ENCODE results near the gene ECI2. TPM values are rescaled to one million over a fixed set of nuclear protein-coding genes. Genes with fewer than 3 reads are reported as not detected.

The ECI2 gene
- total RNA-seq, 1 donor from 2014 or later: 29.2 TPM

DNA sequence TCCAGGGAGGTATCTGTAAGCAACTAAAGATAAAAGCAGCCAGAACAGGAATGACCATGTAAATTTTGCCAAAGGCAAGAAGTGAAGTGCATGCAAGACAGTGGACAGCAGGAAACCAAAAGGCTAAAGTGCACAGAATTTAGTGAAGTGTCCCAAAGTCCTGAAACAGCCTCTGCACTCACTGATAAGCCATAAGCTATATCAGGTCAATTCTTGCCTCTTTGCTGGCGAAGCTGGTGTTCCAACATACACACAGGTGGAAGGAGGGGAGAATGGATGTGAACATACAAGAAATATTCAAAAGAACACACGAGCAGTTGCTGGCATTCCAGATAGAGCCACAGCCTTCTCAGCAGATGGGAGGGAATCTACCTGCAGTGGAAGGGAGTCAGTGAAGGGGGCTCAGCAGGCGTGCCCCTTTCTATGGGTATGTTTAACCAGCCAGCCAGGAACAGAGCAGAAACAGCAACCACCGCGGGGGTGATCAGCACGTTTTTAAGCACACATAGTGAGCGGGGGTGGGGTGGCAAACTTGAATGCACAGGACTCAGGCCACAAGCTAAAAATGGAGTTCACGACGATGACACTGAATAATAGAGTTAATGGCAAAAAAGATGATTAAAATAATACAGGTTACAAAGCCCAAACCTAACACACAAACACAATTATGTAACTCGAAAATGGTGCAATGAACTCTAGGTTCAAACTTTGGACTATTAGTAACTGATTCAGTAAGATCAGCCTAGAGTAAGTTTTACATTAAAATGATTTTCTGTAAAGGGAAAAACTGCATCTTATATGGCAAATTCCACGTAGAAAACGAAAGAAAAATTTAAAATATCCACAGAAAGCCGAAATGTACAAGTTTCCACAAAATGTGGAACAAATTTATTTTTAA is 1.2 kb downstream of the ECI2 start:
- DNase-seq (ENCODE audit: low spot score): no peak
- peak overlapping the region; percentile 93 for H3K27ac Mint-ChIP-seq (ENCODE audit: unreplicated experiment)
- peak overlapping the region; percentile 86 for H3K4me3 Mint-ChIP-seq (ENCODE audit: unreplicated experiment)
- H3K36me3 Mint-ChIP-seq (ENCODE audit: low read depth): peaks cover 20% of the 10 kb centered on the region
- TF ChIP-seq, protein P1, sequence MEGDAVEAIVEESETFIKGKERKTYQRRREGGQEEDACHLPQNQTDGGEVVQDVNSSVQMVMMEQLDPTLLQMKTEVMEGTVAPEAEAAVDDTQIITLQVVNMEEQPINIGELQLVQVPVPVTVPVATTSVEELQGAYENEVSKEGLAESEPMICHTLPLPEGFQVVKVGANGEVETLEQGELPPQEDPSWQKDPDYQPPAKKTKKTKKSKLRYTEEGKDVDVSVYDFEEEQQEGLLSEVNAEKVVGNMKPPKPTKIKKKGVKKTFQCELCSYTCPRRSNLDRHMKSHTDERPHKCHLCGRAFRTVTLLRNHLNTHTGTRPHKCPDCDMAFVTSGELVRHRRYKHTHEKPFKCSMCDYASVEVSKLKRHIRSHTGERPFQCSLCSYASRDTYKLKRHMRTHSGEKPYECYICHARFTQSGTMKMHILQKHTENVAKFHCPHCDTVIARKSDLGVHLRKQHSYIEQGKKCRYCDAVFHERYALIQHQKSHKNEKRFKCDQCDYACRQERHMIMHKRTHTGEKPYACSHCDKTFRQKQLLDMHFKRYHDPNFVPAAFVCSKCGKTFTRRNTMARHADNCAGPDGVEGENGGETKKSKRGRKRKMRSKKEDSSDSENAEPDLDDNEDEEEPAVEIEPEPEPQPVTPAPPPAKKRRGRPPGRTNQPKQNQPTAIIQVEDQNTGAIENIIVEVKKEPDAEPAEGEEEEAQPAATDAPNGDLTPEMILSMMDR (IDR thresholded peaks at IDR 0.05): no peak
- H3K27me3 Mint-ChIP-seq (ENCODE audit: low read depth): no peaks in the 10 kb centered on the region
- no peaks in the 10 kb centered on the region for H3K9me3 Mint-ChIP-seq (ENCODE audit: low read depth)
- peaks cover 20% of the 10 kb centered on the region for H3K4me1 Mint-ChIP-seq (ENCODE audit: low read depth)

DNA sequence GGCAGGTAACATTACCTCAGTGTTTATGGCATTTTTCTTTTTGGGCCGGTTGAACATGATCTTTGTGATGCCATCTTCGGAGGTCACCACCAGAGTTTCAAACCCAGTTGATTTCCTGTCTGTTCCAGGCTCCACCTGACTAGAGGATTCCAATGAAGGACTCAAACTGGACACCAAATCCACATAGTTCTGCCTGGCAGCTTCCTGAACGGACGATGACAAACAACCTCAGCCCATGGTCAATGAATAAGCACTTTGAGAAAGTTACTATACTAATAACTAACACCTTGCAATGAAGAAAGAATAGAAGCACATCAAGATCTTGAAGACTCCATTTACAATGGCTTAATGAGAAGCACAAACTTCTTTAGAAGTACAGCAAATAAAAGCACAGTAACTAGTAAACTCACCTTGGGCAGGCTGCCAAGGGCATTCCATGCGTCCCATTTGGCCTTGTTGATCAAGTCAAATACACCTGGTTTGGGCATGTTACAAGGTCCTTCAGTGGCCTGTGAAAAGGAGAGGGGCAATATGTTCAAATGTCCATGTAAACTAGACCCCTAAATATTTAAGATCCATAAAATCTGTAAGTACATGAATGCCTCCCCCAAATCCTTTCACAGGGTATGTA is 4.9 kb downstream of the ECI2 start:
- TF ChIP-seq, protein P1 (IDR thresholded peaks at IDR 0.05): no peak
- Mint-ChIP-seq H3K9me3 (ENCODE audit: low read depth) (no peaks in the 10 kb centered on the region), H3K4me1 (ENCODE audit: low read depth) (peaks cover 28% of the 10 kb centered on the region), H3K27me3 (ENCODE audit: low read depth) (no peaks in the 10 kb centered on the region), H3K36me3 (ENCODE audit: low read depth) (peaks cover 34% of the 10 kb centered on the region), H3K27ac (ENCODE audit: unreplicated experiment) (no peak overlapping the region), H3K4me3 (ENCODE audit: unreplicated experiment) (no peak overlapping the region)
- no peak for DNase-seq (ENCODE audit: low spot score)

DNA sequence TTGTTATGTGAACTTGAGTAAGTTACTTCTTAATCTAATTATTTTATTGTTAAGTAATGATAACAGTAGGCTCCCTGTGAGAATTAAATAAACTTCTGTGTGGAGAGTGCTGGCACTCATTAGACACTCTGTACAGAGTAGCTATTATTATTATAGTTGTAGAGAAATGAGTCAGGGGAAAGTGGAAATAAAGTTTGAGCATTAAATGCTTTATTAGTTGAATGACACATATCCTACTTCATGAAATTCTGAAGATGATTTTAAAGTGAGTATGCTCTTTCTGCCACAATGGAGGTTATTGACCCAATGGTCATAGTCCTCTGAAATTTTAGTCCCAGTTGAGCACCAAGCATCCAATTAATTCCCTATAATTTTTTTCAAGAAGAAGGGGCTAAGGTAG is 5.9 kb downstream of the ECI2 start:
- Mint-ChIP-seq H3K36me3 (ENCODE audit: low read depth) (peaks cover 34% of the 10 kb centered on the region), H3K9me3 (ENCODE audit: low read depth) (no peaks in the 10 kb centered on the region), H3K27ac (ENCODE audit: unreplicated experiment) (no peak overlapping the region), H3K27me3 (ENCODE audit: low read depth) (no peaks in the 10 kb centered on the region), H3K4me1 (ENCODE audit: low read depth) (peaks cover 29% of the 10 kb centered on the region), H3K4me3 (ENCODE audit: unreplicated experiment) (no peak overlapping the region)
- TF ChIP-seq, protein P1 (IDR thresholded peaks at IDR 0.05): no peak
- DNase-seq (ENCODE audit: low spot score): no peak

DNA sequence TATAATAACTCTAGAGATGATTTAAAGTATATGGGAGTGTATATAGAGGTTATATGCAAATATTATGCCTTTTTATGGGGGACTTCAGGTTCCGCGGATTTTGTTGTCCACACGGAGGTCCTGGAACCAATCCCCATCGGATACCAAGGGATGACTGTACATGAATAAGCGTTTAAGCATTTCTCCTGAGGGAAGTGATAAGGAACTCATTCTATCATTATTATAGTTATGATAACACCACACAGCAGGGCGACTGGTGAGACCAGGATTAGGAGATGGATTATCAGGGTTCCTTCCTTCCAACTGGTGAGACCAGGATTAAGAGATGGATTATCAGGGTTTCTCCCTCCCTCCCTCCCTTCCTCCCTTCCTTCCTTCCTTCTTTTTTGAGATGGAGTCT is 6.6 kb downstream of the ECI2 start:
- Mint-ChIP-seq H3K27me3 (ENCODE audit: low read depth) (no peaks in the 10 kb centered on the region), H3K4me3 (ENCODE audit: unreplicated experiment) (no peak overlapping the region), H3K9me3 (ENCODE audit: low read depth) (no peaks in the 10 kb centered on the region), H3K36me3 (ENCODE audit: low read depth) (peaks cover 34% of the 10 kb centered on the region), H3K4me1 (ENCODE audit: low read depth) (peaks cover 22% of the 10 kb centered on the region), H3K27ac (ENCODE audit: unreplicated experiment) (no peak overlapping the region)
- TF ChIP-seq, protein P1 (IDR thresholded peaks at IDR 0.05): no peak
- DNase-seq (ENCODE audit: low spot score): no peak

DNA sequence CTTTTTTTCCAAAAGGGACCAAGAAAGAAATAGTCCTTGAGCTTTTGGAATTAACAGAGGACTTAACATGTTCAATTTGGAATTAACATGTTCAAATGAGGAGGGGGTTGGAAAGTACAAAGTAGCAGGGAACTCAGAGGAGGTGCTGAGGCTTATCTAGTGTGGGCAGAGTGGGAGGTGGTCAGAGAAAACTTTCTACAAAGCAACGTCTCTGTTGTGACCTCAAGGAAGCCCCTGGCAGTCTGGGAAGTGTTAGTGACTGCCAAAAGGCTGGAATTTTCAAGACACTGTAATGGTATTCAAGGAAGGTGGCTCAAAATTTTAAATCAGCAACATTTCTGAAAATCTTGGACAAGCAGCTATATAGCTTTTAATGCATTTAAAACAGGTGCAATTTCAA is 7.3 kb downstream of the ECI2 start:
- Mint-ChIP-seq H3K4me3 (ENCODE audit: unreplicated experiment) (no peak overlapping the region), H3K4me1 (ENCODE audit: low read depth) (peaks cover 15% of the 10 kb centered on the region), H3K27me3 (ENCODE audit: low read depth) (no peaks in the 10 kb centered on the region), H3K27ac (ENCODE audit: unreplicated experiment) (no peak overlapping the region), H3K9me3 (ENCODE audit: low read depth) (no peaks in the 10 kb centered on the region), H3K36me3 (ENCODE audit: low read depth) (peaks cover 34% of the 10 kb centered on the region)
- TF ChIP-seq, protein P1 (IDR thresholded peaks at IDR 0.05): no peak
- no peak for DNase-seq (ENCODE audit: low spot score)

All from chondrocyte (in vitro differentiated cells).